ENCODE results near the gene RARG.

DNA sequence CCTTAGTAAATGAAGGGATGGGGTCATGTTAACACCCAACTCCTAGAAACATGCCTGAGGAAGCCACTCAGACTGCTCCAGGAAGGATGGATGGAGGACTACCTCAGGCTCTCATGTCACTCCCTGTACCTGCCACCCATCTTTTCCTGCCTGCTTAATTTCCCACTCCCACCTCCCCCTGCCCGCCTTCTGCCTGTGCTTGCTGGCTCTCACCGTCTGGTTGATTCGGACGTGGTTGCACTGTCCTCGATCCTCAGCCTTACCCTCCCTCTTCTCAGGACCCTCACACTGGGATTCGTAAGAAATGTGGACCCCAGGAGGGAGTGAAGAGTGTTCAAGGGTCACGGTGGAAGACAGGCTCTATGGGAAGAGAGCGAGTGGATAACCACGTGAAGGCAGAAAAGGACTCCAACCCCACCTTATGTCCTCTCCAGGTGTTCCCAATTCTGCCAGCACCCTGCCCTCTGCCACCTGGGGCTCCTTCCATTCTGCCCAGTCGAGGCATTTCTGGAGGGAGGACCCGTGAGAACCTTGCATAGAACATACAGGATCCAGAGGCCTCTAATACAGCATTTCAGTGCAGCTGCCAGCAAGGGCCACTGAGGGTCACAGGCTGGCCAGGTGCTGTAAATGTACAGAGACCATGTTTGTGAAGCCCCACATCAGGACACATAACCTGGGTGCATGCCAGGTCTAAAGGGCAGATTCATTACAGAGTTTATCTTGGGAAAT is 37.9 kb downstream of the RARG start:
- TF ChIP-seq, protein P1, sequence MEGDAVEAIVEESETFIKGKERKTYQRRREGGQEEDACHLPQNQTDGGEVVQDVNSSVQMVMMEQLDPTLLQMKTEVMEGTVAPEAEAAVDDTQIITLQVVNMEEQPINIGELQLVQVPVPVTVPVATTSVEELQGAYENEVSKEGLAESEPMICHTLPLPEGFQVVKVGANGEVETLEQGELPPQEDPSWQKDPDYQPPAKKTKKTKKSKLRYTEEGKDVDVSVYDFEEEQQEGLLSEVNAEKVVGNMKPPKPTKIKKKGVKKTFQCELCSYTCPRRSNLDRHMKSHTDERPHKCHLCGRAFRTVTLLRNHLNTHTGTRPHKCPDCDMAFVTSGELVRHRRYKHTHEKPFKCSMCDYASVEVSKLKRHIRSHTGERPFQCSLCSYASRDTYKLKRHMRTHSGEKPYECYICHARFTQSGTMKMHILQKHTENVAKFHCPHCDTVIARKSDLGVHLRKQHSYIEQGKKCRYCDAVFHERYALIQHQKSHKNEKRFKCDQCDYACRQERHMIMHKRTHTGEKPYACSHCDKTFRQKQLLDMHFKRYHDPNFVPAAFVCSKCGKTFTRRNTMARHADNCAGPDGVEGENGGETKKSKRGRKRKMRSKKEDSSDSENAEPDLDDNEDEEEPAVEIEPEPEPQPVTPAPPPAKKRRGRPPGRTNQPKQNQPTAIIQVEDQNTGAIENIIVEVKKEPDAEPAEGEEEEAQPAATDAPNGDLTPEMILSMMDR (IDR thresholded peaks at IDR 0.05; ENCODE audit: extremely low read depth in 1 of 2, insufficient read depth in 1 of 2, low read depth in 1 of 2, low read length in 2 of 2): no peak
- TF ChIP-seq POLR2A (IDR thresholded peaks at IDR 0.05; ENCODE audit: low read depth, low read length) (no peak), POLR2AphosphoS5 (IDR thresholded peaks at IDR 0.05; ENCODE audit: insufficient read depth, low read depth, low read length) (no peak), GATA2 (IDR thresholded peaks at IDR 0.05; ENCODE audit: insufficient read depth, insufficient read length, low read depth, low read length) (no peak), EZH2 (IDR thresholded peaks at IDR 0.05; ENCODE audit: borderline replicate concordance, low read depth, low read length, severe bottlenecking) (no peak), FOS (IDR thresholded peaks at IDR 0.05; ENCODE audit: borderline replicate concordance, insufficient read depth, low read length) (no peak)
- TF ChIP-seq, protein P2, sequence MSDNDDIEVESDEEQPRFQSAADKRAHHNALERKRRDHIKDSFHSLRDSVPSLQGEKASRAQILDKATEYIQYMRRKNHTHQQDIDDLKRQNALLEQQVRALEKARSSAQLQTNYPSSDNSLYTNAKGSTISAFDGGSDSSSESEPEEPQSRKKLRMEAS (IDR thresholded peaks at IDR 0.05; ENCODE audit: insufficient read depth, insufficient read length): no peak
